Central memory CD8-positive, alpha-beta T cell (primary cell): ENCODE results near the gene RBM42.
"Not testable (repeated sequence)": the region's sequence is repeated elsewhere in the genome, so short reads cannot be mapped to it uniquely, and the experiment has no call there.

Experiments used
- ATAC-seq: fragments of 150-1000 bp; cut with Tn5 transposase; replicated peaks from 2 replicates; pipeline ENCODE4 v1.10.0; 2022; ENCODE audit warnings: mild to moderate bottlenecking, moderate FRiP score, moderate number of reproducible peaks; ENCODE audit not compliant: poor library complexity, severe bottlenecking; ENCODE audit errors: extremely low read depth
- DNase-seq, 2 donors: peaks; one replicate each; pipeline ENCODE4 v3.0.0; 2021; ENCODE audit warnings: low spot score in 2 of 2
- H3K27ac Mint-ChIP-seq: one replicate; pipeline ENCODE4 v1.8.0; 2022; ENCODE audit warnings: low read depth, mild to moderate bottlenecking, moderate library complexity, mixed read lengths
- H3K27me3 Mint-ChIP-seq: one replicate; pipeline ENCODE4 v1.8.0; 2022; ENCODE audit warnings: mixed read lengths
- H3K36me3 Mint-ChIP-seq: one replicate; pipeline ENCODE4 v1.8.0; 2022; ENCODE audit warnings: mild to moderate bottlenecking, moderate library complexity, mixed read lengths; ENCODE audit not compliant: insufficient read depth
- H3K4me1 Mint-ChIP-seq: one replicate; pipeline ENCODE4 v1.8.0; 2022; ENCODE audit warnings: mixed read lengths
- H3K4me3 Mint-ChIP-seq: one replicate; pipeline ENCODE4 v1.8.0; 2022; ENCODE audit warnings: mild to moderate bottlenecking, moderate library complexity, mixed read lengths
- H3K9me3 Mint-ChIP-seq: one replicate; pipeline ENCODE4 v1.8.0; 2022; ENCODE audit warnings: mixed read lengths

Gene RBM42, protein sequence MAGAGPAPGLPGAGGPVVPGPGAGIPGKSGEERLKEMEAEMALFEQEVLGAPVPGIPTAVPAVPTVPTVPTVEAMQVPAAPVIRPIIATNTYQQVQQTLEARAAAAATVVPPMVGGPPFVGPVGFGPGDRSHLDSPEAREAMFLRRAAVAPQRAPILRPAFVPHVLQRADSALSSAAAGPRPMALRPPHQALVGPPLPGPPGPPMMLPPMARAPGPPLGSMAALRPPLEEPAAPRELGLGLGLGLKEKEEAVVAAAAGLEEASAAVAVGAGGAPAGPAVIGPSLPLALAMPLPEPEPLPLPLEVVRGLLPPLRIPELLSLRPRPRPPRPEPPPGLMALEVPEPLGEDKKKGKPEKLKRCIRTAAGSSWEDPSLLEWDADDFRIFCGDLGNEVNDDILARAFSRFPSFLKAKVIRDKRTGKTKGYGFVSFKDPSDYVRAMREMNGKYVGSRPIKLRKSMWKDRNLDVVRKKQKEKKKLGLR

DNA sequence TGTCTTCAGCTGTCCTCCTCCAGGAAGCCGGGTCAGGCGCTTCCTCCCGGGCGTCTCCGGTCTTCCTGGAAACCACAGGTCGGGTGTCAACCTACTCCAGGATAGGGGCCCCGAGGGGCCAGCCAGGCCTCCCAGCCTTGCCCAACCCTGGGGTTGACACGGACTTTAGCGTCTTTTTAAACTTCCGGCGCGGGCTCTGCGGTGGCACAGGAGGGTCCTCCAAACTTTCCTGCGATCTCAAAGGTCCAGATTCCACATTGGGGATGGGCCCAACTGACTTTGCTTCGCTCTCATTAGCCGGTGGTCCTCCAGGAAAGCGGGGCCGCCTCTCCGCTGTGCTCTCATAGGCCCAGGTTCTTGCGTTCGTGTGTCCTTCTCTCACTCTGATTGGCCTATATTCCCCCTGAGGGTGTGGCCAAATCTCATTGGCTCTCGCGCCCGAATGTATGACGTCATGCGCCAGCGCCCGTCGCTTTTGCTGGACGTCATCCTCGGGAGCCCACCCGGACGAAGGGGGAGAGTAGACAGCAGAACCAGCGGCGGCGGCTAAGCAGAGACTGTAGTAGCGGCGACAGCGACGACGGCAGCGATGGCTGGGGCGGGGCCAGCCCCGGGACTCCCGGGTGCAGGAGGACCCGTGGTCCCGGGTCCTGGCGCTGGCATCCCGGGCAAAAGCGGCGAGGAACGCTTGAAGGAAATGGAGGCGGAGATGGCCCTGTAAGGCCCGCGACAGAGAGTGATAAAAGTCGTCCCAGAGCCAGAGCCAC, at the start of gene RBM42:
Gene RBM42 (plus strand): TSS at position 472 of the 767 bp plus-strand sequence. CDS start 118 bp downstream, at position 590.
- Mint-ChIP-seq H3K27me3 (no peaks in the 10 kb centered on the region), H3K27ac (peak within 1 kb of the TSS; percentile 94), H3K36me3 (peaks cover 28% of the 10 kb centered on the region), H3K9me3 (no peaks in the 10 kb centered on the region), H3K4me3 (peak within 1 kb of the TSS; percentile 88), H3K4me1 (peaks cover 40% of the 10 kb centered on the region)
- ATAC-seq (peak; percentile 100), DNase-seq (peak; percentile 96 to 99)

DNA sequence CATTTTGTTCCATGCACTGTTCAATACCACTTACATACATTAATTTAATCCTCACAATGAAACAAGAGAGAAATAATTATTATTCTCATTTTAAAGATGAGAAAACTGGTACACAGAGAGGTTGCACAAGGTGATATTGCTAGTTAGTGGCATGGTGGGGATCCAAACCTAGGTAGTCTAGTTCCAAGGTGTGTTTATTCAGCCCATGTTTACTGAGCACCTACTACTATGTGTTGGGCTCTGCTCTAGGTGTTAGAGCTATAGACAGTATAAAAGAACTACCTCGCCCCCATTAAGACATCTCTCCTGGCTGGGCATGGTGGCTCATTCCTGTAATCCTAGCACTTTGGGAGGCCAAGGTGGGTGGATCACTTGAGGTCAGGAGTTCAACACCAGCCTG, 46.1 kb upstream of the RBM42 start:
- no peak overlapping the region for H3K4me3 Mint-ChIP-seq
- H3K27me3 Mint-ChIP-seq, result peaks cover 58% of the 10 kb centered on the region
- DNase-seq (no peak), ATAC-seq (no peak)
- no peaks in the 10 kb centered on the region for H3K36me3 Mint-ChIP-seq
- no peaks in the 10 kb centered on the region for H3K9me3 Mint-ChIP-seq
- H3K27ac Mint-ChIP-seq, result no peak overlapping the region
- no peaks in the 10 kb centered on the region for H3K4me1 Mint-ChIP-seq

DNA sequence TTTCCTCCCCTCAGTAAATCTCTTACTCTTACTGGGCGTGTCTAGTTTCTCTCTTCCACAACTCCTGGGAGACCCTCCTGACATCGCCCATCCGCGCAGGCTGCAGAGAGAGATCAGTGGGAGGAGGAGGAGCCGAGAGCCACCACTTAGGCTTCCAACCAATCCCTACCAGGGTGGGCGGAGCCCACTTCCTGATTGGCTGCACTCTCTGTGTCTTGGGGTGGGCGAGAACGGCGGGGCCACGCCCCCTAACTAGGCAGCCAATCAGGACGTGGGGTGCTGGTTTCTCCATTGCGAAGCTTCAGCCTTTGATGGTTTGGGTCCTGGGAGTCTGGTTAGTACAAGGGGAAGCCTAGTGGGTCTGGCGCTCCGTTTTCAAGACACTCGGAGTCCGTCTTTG, 43.0 kb upstream of the RBM42 start, which contains the start of gene PMIS2:
Gene PMIS2 (plus strand): TSS at position 326 of the 400 bp plus-strand sequence. CDS start 87 bp downstream, outside the sequence.
- no peak within 1 kb of the TSS for H3K27ac Mint-ChIP-seq
- ATAC-seq, result no peak

DNA sequence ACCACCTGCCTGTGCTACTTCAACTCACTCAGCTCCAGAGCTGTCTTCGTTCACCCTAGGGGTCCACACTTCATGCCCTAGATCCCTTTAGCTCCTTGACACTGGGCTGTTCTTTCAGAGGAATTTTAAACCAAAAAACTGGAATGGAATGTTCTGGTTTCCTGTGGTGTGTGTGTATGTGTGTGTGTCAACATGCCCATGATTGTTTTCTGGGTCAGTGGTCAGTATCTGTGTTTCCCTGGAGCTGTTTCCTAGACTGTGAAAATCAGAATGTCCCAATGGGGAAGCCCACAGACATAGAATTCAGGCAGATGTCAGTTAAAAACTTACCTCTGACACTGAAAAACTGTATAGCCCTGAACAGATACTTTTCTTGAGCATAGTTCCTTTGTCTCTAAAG, 41.5 kb upstream of the RBM42 start:
- H3K4me3 Mint-ChIP-seq, result no peak overlapping the region
- no peaks in the 10 kb centered on the region for H3K9me3 Mint-ChIP-seq
- H3K27me3 Mint-ChIP-seq, result peaks cover 47% of the 10 kb centered on the region
- H3K4me1 Mint-ChIP-seq, result no peaks in the 10 kb centered on the region
- DNase-seq (no peak), ATAC-seq (no peak)
- H3K36me3 Mint-ChIP-seq, result no peaks in the 10 kb centered on the region
- no peak overlapping the region for H3K27ac Mint-ChIP-seq

More for the DNA sequence above, 43.0 kb upstream of the RBM42 start, which contains the start of gene PMIS2:
- DNase-seq, result no peak
- Mint-ChIP-seq H3K9me3 (no peaks in the 10 kb centered on the region), H3K27me3 (peaks cover 47% of the 10 kb centered on the region), H3K4me1 (no peaks in the 10 kb centered on the region), H3K36me3 (no peaks in the 10 kb centered on the region), H3K4me3 (no peak within 1 kb of the TSS)

DNA sequence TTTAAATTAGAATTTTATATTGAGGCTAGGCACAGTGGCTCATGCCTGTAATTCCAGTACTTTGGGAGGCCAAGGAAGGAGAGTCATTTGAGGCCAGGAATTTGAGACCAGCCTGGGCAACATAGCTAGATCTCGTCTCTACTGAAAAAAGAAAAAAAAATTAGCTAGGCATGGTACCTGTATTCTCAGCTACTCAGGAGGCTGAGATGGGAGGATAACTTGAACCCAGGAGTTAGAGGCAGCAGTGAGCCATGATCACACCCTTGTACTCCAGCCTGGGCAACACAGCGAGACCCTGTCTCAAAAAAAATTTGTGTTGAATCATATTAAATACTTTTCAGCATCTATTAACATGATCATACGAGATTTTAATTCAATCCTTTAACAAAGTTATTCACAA, 38.0 kb upstream of the RBM42 start:
- H3K4me3 Mint-ChIP-seq, result no peak overlapping the region
- H3K27me3 Mint-ChIP-seq, result peaks cover 15% of the 10 kb centered on the region
- no peaks in the 10 kb centered on the region for H3K4me1 Mint-ChIP-seq
- no peak overlapping the region for H3K27ac Mint-ChIP-seq
- ATAC-seq, result no peak
- no peaks in the 10 kb centered on the region for H3K9me3 Mint-ChIP-seq
- no peaks in the 10 kb centered on the region for H3K36me3 Mint-ChIP-seq
- DNase-seq, result no peak

DNA sequence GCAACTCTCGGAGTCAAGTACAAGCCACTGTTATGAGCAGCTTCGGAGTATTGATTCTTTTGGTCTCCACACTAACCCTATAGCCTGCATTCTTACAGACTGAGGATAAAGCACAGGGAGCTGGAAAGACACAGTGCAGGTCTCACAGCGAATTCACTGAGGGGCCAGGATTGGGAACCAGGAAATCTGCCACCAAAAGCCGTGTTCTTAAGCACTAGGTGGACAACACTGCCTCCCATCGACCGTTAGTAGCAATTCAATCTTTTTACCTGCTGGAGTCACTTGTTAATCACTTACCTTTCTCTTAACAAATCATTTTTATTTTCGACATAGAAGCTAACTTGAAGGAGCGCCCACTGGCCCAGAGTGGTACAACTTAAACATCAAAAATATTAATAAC, 36.6 kb upstream of the RBM42 start:
- DNase-seq (no peak), ATAC-seq (no peak)
- H3K9me3 Mint-ChIP-seq, result no peaks in the 10 kb centered on the region
- no peaks in the 10 kb centered on the region for H3K36me3 Mint-ChIP-seq
- no peak overlapping the region for H3K27ac Mint-ChIP-seq
- H3K27me3 Mint-ChIP-seq, result peaks cover 1% of the 10 kb centered on the region
- H3K4me3 Mint-ChIP-seq, result no peak overlapping the region
- H3K4me1 Mint-ChIP-seq, result no peaks in the 10 kb centered on the region

DNA sequence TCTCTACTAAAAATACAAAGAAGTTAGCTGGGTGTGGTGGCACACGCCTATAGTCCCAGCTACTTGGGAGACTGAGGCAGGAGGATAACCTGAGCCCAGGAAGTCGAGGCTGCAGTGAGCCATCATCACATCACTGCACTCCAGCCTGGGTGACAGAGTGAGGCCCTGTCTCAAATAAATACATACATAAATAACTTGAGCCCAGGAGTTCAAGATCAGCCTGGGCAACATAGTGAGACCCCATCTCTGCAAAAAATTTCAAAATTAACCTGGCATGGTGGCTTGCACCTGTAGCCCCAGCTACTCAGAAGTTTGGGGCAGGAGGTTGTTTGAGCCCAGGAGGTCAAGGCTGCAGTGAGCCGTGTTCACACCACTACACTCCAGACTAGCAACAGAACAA, 33.8 kb upstream of the RBM42 start:
- H3K9me3 Mint-ChIP-seq, DNase-seq, H3K4me1 Mint-ChIP-seq, H3K4me3 Mint-ChIP-seq, ATAC-seq, H3K36me3 Mint-ChIP-seq, H3K27ac Mint-ChIP-seq: not testable (repeated sequence)
- H3K27me3 Mint-ChIP-seq, result peaks cover 19% of the 10 kb centered on the region

DNA sequence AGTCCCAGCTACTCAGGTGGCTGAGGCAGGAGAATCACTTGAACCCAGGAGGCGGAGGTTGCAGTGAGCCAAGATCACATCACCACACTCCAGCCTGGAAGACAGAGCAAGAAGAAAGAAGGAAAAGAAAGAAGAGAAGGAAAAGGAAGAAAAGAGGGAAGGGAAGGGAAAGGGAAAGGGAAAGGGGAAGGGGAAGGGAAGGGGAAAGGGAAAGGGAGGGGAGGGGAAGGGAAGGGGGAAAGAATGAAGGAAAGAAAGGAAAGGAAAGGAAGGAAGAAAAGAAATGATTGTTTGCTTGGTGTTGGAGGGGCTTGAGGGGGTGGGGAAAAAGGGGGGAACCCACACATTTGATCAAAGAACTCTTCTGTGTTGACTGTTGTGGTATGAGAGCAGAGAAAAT, 32.9 kb upstream of the RBM42 start:
- no peak for ATAC-seq
- no peaks in the 10 kb centered on the region for H3K4me1 Mint-ChIP-seq

DNA sequence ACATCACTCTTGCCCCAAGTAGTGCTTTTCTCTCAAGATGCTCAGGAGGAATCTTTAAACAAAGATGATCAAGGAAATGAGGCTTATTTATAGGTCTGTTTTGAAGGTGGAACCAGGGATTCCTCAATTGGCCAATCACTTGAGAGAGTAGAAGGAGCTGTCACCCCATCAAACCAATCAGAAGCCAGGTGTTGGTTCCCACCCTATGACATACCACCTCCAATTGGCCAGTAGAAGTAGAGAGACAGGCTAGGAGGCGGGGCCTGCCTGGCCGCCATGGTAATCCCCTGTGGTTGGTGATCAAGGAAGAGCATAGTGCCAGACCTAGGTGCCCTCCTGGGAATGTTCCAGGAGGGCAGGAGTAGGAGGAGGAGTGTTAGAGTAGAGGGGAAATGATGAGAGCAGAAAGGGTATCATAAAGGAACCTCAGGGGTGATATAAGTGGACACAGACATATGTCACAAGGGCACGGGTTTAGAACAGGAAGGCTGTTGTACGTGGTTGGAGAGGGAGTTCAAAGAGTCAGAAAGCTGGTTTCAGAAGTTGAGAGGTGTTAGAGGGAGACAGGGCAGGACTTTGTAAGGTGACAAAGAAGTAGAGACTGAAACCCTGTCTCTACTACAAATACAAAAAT, 32.4 kb upstream of the RBM42 start:
- Mint-ChIP-seq H3K27me3 (peaks cover 34% of the 10 kb centered on the region), H3K9me3 (no peaks in the 10 kb centered on the region), H3K27ac (no peak overlapping the region), H3K4me1 (no peaks in the 10 kb centered on the region), H3K36me3 (no peaks in the 10 kb centered on the region), H3K4me3 (no peak overlapping the region)
- no peak for DNase-seq
- no peak for ATAC-seq

More for the DNA sequence above, 32.9 kb upstream of the RBM42 start:
- Mint-ChIP-seq H3K27me3 (peaks cover 28% of the 10 kb centered on the region), H3K4me3 (no peak overlapping the region), H3K27ac (no peak overlapping the region), H3K36me3 (no peaks in the 10 kb centered on the region), H3K9me3 (no peaks in the 10 kb centered on the region)
- no peak for DNase-seq

DNA sequence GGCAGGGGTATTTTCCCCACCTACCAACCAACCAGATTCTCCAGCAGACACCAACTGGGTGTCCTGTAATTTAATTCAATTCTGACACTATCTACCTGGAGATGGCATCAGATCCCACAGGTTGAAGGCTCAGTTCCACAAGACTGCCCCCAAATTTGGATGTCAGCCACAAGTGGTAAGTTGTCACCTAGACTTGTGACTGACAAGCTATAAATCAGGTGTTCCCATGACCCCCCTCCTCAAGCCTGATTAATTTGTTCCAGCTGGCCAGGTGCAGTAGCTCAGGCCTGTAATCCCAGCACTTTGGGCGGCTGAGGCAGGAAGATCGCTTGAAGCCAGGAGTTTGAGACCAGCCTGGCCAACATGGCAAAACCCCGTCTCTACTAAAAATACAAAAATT, 26.9 kb upstream of the RBM42 start:
- no peak overlapping the region for H3K27ac Mint-ChIP-seq
- H3K4me3 Mint-ChIP-seq, result no peak overlapping the region
- no peak for ATAC-seq
- no peaks in the 10 kb centered on the region for H3K36me3 Mint-ChIP-seq
- H3K9me3 Mint-ChIP-seq, result no peaks in the 10 kb centered on the region
- no peak for DNase-seq
- H3K27me3 Mint-ChIP-seq, result peaks cover 35% of the 10 kb centered on the region
- H3K4me1 Mint-ChIP-seq, result no peaks in the 10 kb centered on the region

DNA sequence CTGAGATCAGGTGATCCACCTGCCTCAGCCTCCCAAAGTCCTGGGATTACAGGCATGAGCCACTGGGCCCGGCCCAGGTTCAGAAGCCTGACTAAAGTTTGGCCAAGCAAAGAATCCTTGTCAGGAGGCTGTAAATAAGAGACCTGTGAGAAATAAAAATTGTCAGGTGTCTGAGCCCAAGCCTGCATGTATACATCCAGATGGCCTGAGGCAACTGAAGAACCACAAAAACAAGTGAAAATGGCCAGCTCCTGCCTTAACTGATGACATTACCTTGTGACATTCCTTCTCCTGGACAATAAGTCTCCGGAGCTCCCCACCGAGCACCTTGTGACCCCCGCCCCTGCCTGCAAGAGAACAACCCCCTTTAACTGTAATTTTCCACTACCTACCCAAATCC, 24.4 kb upstream of the RBM42 start:
- H3K4me3 Mint-ChIP-seq, DNase-seq, H3K36me3 Mint-ChIP-seq, ATAC-seq, H3K4me1 Mint-ChIP-seq, H3K9me3 Mint-ChIP-seq, H3K27ac Mint-ChIP-seq: not testable (repeated sequence)
- peaks cover 22% of the 10 kb centered on the region for H3K27me3 Mint-ChIP-seq

DNA sequence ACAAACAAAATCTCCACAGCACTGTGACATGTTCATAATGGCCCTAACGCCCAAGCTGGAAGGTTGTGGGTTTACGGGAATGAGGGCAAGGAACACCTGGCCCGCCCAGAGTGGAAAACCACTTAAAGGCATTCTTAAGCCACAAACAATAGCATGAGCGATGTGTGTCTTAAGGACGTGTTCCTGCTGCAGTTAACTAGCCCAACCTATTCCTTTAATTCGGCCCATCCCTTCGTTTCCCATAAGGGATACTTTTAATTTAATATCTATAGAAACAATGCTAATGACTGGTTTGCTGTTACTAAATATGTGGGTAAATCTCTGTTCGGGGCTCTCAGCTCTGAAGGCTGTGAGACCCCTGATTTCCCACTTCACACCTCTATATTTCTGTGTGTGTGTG, 21.7 kb upstream of the RBM42 start:
- not testable (repeated sequence) for H3K4me1 Mint-ChIP-seq, H3K27ac Mint-ChIP-seq, DNase-seq, ATAC-seq, H3K36me3 Mint-ChIP-seq, H3K9me3 Mint-ChIP-seq, H3K27me3 Mint-ChIP-seq, H3K4me3 Mint-ChIP-seq
